ENCODE data around the gene ANTXR2. TPM values are rescaled to one million over a fixed set of nuclear protein-coding genes. Genes with fewer than 3 reads are reported as not detected.

ANTXR2 gene
- total RNA-seq, 1 donor from 2014 or later, result 46.9 TPM

DNA sequence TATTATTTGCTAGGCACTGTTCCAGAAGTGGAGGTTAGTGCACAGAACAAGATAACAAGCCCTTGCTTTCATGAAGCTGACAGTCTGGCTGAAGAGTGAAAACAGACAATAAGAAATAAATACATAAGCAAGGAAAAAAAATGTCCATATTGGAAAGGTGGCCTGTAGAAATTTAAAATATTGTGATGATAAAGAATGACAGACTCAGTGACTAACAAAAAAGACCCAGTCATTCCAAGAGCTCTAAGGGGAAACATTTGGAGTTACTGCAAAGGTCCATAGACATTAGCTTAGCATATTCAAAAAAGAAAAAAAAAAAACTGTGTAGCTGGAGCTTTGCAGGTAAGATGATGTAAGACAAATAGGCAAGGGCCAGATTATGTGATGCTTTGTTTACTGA, 1.0 kb upstream of the ANTXR2 start:
- Mint-ChIP-seq H3K4me3 (ENCODE audit: low read depth) (peak overlapping the region; percentile 98), H3K36me3 (ENCODE audit: insufficient read depth) (peaks cover 4% of the 10 kb centered on the region), H3K4me1 (ENCODE audit: low read depth) (peaks cover 31% of the 10 kb centered on the region)

DNA sequence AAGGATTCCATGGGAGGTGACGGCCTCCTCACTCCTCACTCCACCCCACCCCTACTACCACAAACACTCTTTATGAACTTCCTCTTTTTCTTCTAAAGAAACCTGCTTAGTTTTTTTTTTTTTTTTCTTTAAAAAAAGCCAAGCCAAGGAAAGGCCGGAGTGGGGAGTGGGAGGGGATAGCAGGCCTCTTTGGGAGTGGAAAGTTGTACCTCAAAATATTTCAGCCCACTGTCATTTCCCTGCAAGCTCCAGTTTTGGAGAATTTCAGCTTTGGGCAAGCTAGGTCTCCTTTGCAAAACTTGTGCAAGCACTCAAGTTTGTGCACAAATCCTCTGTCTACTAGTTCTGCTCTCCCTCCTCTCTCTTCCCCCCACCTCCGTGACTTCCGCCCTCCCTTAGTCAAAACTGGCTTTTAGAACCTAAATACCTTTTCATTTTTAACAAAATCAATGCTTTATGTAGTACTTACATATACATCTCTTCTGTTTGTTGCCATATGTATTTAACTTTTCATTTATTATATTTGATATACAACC, 512 bp upstream of the ANTXR2 start:
- peak overlapping the region; percentile 97 for H3K27ac Mint-ChIP-seq
- H3K27me3 Mint-ChIP-seq, result no peaks in the 10 kb centered on the region
- H3K9me3 Mint-ChIP-seq (ENCODE audit: low read depth), result no peaks in the 10 kb centered on the region
- peaks cover 5% of the 10 kb centered on the region for H3K36me3 Mint-ChIP-seq (ENCODE audit: insufficient read depth)
- peak overlapping the region; percentile 98 for H3K4me3 Mint-ChIP-seq (ENCODE audit: low read depth)
- TF ChIP-seq, protein P1, sequence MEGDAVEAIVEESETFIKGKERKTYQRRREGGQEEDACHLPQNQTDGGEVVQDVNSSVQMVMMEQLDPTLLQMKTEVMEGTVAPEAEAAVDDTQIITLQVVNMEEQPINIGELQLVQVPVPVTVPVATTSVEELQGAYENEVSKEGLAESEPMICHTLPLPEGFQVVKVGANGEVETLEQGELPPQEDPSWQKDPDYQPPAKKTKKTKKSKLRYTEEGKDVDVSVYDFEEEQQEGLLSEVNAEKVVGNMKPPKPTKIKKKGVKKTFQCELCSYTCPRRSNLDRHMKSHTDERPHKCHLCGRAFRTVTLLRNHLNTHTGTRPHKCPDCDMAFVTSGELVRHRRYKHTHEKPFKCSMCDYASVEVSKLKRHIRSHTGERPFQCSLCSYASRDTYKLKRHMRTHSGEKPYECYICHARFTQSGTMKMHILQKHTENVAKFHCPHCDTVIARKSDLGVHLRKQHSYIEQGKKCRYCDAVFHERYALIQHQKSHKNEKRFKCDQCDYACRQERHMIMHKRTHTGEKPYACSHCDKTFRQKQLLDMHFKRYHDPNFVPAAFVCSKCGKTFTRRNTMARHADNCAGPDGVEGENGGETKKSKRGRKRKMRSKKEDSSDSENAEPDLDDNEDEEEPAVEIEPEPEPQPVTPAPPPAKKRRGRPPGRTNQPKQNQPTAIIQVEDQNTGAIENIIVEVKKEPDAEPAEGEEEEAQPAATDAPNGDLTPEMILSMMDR (IDR thresholded peaks at IDR 0.05; ENCODE audit: unreplicated experiment), result no peak
- no peak for DNase-seq (ENCODE audit: low spot score, unreplicated experiment)
- peaks cover 31% of the 10 kb centered on the region for H3K4me1 Mint-ChIP-seq (ENCODE audit: low read depth)

More for the DNA sequence above, 1.0 kb upstream of the ANTXR2 start:
- no peak for DNase-seq (ENCODE audit: low spot score, unreplicated experiment)
- peaks cover 2% of the 10 kb centered on the region for H3K27me3 Mint-ChIP-seq
- no peak overlapping the region for H3K27ac Mint-ChIP-seq
- no peaks in the 10 kb centered on the region for H3K9me3 Mint-ChIP-seq (ENCODE audit: low read depth)
- TF ChIP-seq, protein P1 (IDR thresholded peaks at IDR 0.05; ENCODE audit: unreplicated experiment), result no peak

DNA sequence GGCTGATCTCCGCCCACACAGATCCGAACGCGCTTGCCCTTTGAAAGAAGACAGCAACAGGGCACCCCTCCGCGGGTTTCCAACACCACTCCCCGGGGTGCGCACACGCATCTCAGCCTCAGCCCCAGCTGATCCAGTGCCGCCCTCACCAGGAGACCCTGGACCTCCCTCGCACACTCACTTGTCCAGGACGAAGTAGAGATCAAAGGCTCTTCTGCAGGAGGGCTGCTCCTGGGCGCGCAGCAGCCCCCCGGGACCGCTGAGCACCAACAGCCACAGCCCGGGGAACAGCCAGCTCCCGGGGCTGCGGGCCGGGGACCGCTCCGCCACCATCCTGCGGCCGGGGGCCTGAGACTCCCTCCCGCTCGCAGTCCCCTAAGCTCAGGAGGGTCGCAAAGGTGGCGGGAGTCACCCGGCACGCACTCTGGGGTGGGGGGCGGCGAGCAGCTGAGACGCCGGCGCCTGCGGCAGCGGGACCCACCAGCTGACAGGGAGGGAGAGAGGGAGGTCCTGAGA, 743 bp downstream of the ANTXR2 start:
- peak; percentile 15 for DNase-seq (ENCODE audit: low spot score, unreplicated experiment)
- Mint-ChIP-seq H3K27me3 (no peaks in the 10 kb centered on the region), H3K27ac (peak overlapping the region; percentile 97), H3K9me3 (ENCODE audit: low read depth) (no peaks in the 10 kb centered on the region), H3K4me1 (ENCODE audit: low read depth) (peaks cover 31% of the 10 kb centered on the region), H3K36me3 (ENCODE audit: insufficient read depth) (peaks cover 10% of the 10 kb centered on the region), H3K4me3 (ENCODE audit: low read depth) (peak overlapping the region; percentile 98)
- TF ChIP-seq, protein P1 (IDR thresholded peaks at IDR 0.05; ENCODE audit: unreplicated experiment), result no peak

DNA sequence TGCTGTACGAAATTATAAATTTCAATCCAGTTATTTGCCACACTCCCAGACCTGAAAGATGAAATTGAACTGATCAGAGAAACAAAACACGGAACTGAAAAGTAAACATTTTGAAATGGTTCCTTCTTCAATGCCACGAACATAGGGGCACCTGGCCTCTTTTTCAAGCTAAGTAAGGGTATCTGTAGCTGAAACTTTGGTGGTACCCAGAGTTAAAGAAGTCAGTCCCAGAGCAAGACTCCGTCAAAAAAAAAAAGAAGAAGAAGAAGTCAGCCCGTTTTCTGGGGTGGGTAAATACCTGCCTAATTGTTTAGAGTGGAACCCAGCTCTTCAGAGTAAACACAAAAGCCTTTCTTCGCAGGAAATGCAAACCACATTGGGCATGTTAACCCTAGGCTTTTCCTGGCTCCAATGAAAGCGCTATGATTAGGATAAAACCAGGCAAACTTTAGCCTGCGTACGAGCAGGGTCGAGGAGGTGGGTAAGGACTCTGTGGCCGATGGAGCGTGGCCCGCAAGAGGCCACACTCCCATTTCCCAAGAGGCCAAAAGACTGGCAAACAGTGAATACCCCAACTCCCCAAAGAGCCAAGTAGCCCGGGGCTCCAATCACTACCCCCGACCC, 1.3 kb downstream of the ANTXR2 start:
- no peaks in the 10 kb centered on the region for H3K27me3 Mint-ChIP-seq
- no peak for DNase-seq (ENCODE audit: low spot score, unreplicated experiment)
- peaks cover 31% of the 10 kb centered on the region for H3K4me1 Mint-ChIP-seq (ENCODE audit: low read depth)
- peak overlapping the region; percentile 97 for H3K27ac Mint-ChIP-seq
- H3K9me3 Mint-ChIP-seq (ENCODE audit: low read depth), result no peaks in the 10 kb centered on the region
- peaks cover 14% of the 10 kb centered on the region for H3K36me3 Mint-ChIP-seq (ENCODE audit: insufficient read depth)
- H3K4me3 Mint-ChIP-seq (ENCODE audit: low read depth), result peak overlapping the region; percentile 98
- TF ChIP-seq, protein P1 (IDR thresholded peaks at IDR 0.05; ENCODE audit: unreplicated experiment), result no peak

DNA sequence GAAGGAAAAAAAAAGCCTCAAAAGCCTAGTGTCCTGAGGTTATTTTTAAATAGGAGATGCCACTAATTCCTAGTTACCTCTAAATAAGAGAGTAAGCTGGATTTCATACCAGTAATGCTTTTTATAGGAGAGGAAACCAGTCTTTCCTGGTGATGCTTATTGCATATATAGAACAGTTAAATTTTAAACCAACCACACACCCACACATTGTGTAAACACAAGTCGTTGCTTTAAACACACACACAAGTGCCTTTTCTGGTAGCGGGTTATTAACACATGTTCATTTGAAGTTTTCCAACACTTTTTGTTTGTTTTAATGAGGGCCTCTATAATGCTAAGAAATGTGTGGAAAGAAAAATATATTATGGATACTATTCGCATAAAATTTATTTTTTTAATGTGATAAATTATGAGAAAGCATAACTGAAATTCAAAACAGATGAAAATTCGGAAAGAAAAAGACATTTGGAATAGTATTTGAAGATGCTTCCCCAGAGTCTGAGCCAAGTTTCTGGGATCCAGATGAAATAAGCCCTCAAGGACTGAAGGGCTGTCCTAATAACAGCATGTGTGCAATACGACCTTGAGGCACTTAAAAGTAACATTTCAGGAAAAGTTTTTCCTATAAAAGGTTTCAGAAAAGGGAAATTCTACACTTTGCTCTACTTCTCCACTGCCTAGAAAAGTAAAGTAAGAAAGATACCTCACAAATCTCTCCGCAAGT, 2.0 kb downstream of the ANTXR2 start:
- TF ChIP-seq, protein P1 (IDR thresholded peaks at IDR 0.05; ENCODE audit: unreplicated experiment), result no peak
- Mint-ChIP-seq H3K4me3 (ENCODE audit: low read depth) (peak overlapping the region; percentile 98), H3K27ac (no peak overlapping the region), H3K27me3 (no peaks in the 10 kb centered on the region), H3K9me3 (ENCODE audit: low read depth) (no peaks in the 10 kb centered on the region), H3K4me1 (ENCODE audit: low read depth) (peaks cover 31% of the 10 kb centered on the region), H3K36me3 (ENCODE audit: insufficient read depth) (peaks cover 18% of the 10 kb centered on the region)
- DNase-seq (ENCODE audit: low spot score, unreplicated experiment), result no peak

Measured in progenitor cell of endocrine pancreas (in vitro differentiated cells).